ENCODE results near the gene KANSL1L. TPM values are rescaled to one million over a fixed set of nuclear protein-coding genes. Genes with fewer than 3 reads are reported as not detected.
"Not testable (repeated sequence)": the region's sequence is repeated elsewhere in the genome, so short reads cannot be mapped to it uniquely, and the experiment has no call there.

Gene KANSL1L
- total and polyA plus RNA-seq, 7 donors: 1.8 to 21.5 (median 14.9) TPM

GRCh38 chr2:210179351-210179990 lies 8.3 kb upstream of the KANSL1L start:
- no peaks in the 10 kb centered on the region for H3K4me1 ChIP-seq
- no peak overlapping the region for H3K4me3 ChIP-seq
- H3K27ac ChIP-seq: no peak overlapping the region
- intact Hi-C loops (cut with DNase I): loop anchor here in 1 of 2 donors (10.0 kb wide), 1 partner anchor 175 kb away; the partner anchor contains the start of gene RPE
- H3K36me3 ChIP-seq (ENCODE audit: insufficient read depth in 1 of 2, low read depth in 1 of 2): no peaks in the 10 kb centered on the region
- ATAC-seq: no peak
- H3K9me3 ChIP-seq: peaks cover 4% of the 10 kb centered on the region
- H3K27me3 ChIP-seq (ENCODE audit: insufficient read depth in 3 of 3, low read length in 2 of 3): no peaks in the 10 kb centered on the region
- TF ChIP-seq CTCF (IDR thresholded peaks at IDR 0.05): no peak
- DNase-seq: no peak

DNA sequence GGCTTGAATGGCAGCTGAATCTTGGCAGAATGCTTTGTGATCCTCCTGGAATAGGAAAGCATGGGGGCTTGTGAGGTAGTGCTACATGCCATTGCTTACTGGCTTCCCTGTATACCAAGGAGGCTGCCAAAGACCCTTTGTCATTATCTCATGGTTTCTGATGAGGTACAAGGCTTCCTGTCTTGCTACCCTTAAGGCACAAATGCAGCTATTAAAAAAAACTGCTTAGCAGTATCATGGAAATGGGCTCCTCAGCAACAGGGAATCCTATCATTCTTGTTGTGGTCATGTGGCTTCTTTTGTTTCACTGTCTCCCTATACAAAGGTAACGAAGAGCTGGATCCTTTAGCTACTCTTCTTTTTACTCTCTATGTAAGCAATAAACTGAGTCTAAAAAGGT lies 6.6 kb upstream of the KANSL1L start:
- intact Hi-C loops (cut with DNase I): loop anchor here in 1 of 2 donors (10.0 kb wide), 1 partner anchor 173 kb away; the partner anchor contains the start of gene RPE
- DNase-seq (no peak), ATAC-seq (no peak)
- no peak overlapping the region for H3K27ac ChIP-seq
- WGBS, 3 donors: 50 to 95% (median 62%) methylated on average over 1 of the region's 1 CpG
- peaks cover under 1% of the 10 kb centered on the region for H3K4me1 ChIP-seq
- H3K27me3 ChIP-seq (ENCODE audit: insufficient read depth in 3 of 3, low read length in 2 of 3): no peaks in the 10 kb centered on the region
- TF ChIP-seq CTCF (IDR thresholded peaks at IDR 0.05): no peak
- H3K9me3 ChIP-seq: no peaks in the 10 kb centered on the region
- no peaks in the 10 kb centered on the region for H3K36me3 ChIP-seq (ENCODE audit: insufficient read depth in 1 of 2, low read depth in 1 of 2)
- no peak overlapping the region for H3K4me3 ChIP-seq

DNA sequence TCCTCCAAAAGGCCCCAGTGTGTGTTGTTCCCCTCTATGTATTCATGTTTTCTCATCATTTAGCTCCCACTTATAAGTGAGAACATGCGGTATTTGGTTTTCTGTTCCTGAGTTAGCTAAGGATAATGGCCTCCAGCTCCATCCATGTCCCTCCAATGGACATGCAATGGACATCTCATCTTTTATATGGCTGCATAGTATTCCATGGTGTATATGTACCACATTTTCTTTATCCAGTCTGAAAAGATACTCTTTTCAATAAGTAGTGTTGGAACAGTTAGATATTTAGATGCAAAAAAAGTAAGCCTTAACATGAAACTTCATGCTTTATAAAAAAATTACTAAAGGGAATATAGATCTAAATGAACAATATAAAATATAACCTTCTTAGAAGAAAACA lies 5.9 kb upstream of the KANSL1L start:
- not testable (repeated sequence) for H3K27me3 ChIP-seq (ENCODE audit: insufficient read depth in 3 of 3, low read length in 2 of 3); H3K27ac ChIP-seq; H3K36me3 ChIP-seq (ENCODE audit: insufficient read depth in 1 of 2, low read depth in 1 of 2); DNase-seq; H3K4me1 ChIP-seq; ATAC-seq; H3K4me3 ChIP-seq; H3K9me3 ChIP-seq
- 91 to 100% (median 98%) methylated on average over 1 of the region's 1 CpG for WGBS, 3 donors
- intact Hi-C loops (cut with DNase I): loop anchor here in 1 of 2 donors (10.0 kb wide), 1 partner anchor 172 kb away; the partner anchor contains the start of gene RPE

DNA sequence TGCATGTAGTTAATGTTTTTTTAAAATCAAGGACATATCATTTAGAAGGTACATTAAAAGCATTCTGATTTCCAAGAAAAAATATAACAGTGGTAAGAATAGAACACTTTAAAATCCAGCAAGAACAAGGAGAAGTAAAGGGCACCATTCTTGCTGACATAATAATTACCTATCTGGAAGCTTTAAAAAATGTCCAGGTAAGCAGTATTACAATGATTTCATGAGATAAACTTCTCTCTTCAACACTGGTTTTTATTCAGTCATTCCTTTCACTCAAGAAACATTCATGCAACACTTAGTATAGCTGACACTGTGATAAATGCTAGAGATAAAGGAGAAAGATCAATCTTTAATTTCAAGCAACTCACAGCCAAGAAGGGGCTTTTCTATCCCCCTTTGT lies 2.9 kb upstream of the KANSL1L start:
- no peak overlapping the region for H3K4me3 ChIP-seq
- ATAC-seq (no peak), DNase-seq (no peak)
- no peaks in the 10 kb centered on the region for H3K9me3 ChIP-seq
- no peaks in the 10 kb centered on the region for H3K36me3 ChIP-seq (ENCODE audit: insufficient read depth in 1 of 2, low read depth in 1 of 2)
- H3K4me1 ChIP-seq: peaks cover 11% of the 10 kb centered on the region
- TF ChIP-seq CTCF (IDR thresholded peaks at IDR 0.05): no peak
- intact Hi-C loops (cut with DNase I): loop anchor here in 1 of 2 donors (10.0 kb wide), 1 partner anchor 169 kb away; the partner anchor contains the start of gene RPE
- H3K27ac ChIP-seq: no peak overlapping the region
- H3K27me3 ChIP-seq (ENCODE audit: insufficient read depth in 3 of 3, low read length in 2 of 3): no peaks in the 10 kb centered on the region

- ATAC-seq (no peak), DNase-seq (no peak)
- no peaks in the 10 kb centered on the region for H3K27me3 ChIP-seq (ENCODE audit: insufficient read depth in 3 of 3, low read length in 2 of 3)
- peaks cover 26% of the 10 kb centered on the region for H3K4me1 ChIP-seq
- 2 to 4% (median 3%) methylated on average over 8 of the region's 8 CpGs for WGBS, 3 donors
- peak overlapping the region; percentile 99 for H3K27ac ChIP-seq
- no peak for TF ChIP-seq CTCF (IDR thresholded peaks at IDR 0.05)
- no peaks in the 10 kb centered on the region for H3K36me3 ChIP-seq (ENCODE audit: insufficient read depth in 1 of 2, low read depth in 1 of 2)
- H3K9me3 ChIP-seq: no peaks in the 10 kb centered on the region
- intact Hi-C loops (cut with DNase I): loop anchor here in 1 of 2 donors (10.0 kb wide), 1 partner anchor 167 kb away; the partner anchor contains the start of gene RPE
- peak overlapping the region; percentile 86 for H3K4me3 ChIP-seq
Measured at GRCh38 chr2:210172219-210172575, 988 bp upstream of the KANSL1L start.
